Measurements from ENCODE around the gene RPL19.

The RPL19 gene

DNA sequence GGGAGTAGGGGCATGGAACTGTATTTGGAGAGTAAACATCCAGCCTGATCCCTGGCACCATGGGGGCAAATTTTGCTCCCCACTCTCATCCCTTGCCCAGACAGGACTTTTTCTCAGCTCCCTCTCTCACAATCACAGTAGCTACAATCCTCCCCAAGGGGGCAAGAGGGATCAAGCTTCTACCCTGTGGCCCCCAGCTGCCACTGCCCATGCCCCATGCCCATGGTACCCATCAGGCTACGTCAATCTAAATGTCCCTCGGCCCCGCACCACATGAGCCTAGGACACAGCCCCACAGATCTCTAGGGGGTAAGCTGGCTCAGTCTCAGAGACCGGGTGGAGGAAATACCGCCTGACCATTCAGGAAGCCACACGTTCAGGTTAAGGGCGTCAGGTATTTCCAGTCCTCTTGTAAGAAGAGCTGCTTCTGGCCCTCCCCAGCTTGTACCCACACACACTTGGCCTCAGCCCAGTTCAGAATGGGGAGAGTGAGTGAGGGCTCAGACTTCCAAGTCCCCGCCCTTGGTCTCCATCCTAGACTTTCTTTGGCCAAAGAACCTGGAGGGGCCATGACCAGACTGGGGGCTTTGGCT, 4.4 kb upstream of the RPL19 start:
- TF ChIP-seq, protein P1, sequence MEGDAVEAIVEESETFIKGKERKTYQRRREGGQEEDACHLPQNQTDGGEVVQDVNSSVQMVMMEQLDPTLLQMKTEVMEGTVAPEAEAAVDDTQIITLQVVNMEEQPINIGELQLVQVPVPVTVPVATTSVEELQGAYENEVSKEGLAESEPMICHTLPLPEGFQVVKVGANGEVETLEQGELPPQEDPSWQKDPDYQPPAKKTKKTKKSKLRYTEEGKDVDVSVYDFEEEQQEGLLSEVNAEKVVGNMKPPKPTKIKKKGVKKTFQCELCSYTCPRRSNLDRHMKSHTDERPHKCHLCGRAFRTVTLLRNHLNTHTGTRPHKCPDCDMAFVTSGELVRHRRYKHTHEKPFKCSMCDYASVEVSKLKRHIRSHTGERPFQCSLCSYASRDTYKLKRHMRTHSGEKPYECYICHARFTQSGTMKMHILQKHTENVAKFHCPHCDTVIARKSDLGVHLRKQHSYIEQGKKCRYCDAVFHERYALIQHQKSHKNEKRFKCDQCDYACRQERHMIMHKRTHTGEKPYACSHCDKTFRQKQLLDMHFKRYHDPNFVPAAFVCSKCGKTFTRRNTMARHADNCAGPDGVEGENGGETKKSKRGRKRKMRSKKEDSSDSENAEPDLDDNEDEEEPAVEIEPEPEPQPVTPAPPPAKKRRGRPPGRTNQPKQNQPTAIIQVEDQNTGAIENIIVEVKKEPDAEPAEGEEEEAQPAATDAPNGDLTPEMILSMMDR (IDR thresholded peaks at IDR 0.05) = no peak

DNA sequence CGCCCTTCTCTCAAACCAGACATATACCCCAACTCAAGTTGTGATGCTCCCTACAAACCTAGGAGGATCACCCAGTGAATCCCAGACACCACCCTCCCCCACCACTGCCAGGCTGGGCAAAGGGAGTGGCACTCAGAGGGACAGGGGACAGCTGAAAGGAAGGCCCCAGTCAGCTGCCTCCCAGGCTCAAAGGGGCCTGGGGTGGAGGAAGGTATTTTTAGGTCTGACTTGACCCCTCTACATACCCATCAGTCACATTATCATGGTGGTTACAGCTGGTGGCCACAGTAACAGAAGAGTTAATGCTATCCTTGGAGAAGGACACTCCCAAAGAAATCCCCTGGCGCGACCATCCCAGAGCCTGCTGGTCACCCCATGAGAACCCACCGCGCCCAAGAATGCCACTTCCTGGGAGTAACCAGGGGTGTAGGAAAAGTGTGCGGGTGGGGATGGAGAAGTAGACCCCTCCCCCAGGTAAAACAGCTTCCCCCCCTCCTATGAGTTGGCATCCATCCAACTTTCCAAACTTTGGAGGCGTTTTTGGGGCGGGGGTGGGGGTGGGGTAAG, 3.8 kb upstream of the RPL19 start:
- TF ChIP-seq, protein P1 (IDR thresholded peaks at IDR 0.05) = no peak

DNA sequence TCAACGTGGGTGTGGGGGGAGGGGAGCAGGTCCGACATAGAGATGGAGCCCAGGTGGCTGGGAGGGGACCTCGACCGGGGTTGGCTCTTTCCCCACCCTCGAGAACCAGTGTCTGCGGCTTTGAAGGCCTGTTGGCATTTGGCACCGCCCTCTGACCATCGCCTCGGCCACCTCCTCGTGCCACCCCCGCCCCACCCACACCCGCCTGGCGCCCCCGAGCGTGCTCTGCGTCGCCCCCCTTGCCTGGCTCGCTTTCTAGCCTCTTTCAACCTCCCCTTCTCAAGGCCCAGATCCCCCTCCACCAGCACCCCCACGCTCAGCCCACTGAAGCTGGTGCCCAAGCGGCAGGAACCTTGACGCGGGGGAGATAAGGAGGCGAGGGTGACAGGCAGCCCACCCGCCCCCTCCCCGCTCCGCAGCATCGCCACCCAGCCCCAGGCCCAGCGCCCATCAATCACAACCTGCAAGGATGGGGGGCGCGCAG, 3.2 kb upstream of the RPL19 start:
- TF ChIP-seq, protein P1 (IDR thresholded peaks at IDR 0.05) = no peak

DNA sequence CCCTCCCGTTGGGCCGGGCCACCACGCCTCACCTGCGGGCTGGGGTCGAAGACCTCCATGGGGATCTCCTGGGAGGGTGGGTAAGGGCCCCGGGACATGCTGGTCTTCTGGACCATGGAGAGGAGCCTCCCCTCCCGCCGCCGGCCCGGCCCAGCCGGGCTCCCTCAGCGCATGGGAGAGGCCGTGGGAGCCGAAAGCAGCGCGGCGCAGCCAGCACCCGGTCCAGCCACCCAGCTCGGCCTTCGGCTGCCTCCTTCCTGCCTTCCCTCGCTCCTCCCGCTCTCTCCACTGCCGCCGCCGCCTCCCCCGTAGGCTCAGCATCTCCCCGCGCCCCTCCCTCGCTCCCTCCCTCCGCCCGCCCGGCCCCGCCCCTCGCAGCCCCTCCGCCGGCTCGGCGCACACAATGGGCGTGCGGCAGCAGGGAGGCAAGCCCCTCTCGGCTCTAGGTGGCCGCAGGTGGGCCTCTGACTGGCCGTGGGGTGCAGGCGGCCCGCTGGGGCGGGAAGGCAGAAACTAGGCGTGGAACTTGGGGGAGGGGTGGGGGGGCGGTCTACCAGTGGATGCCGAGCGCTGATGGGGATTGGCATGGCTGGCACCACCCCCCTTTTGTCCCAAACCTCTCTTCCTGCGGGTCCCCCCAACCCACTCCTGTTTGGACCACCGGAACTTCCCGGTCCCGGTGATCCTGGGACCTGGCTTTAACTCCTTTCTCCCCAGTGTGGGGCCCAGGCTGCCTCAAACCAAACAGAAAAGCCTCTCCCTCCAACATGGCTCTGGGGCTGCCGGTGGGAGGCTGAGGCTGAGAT, 2.5 kb upstream of the RPL19 start, which contains the start of gene CACNB1:
Gene CACNB1, minus strand, starts transcription at position 290 of the 806 bp plus-strand sequence. Its CDS starts 174 bp downstream, at position 116.
- TF ChIP-seq, protein P1 (IDR thresholded peaks at IDR 0.05) = no peak

DNA sequence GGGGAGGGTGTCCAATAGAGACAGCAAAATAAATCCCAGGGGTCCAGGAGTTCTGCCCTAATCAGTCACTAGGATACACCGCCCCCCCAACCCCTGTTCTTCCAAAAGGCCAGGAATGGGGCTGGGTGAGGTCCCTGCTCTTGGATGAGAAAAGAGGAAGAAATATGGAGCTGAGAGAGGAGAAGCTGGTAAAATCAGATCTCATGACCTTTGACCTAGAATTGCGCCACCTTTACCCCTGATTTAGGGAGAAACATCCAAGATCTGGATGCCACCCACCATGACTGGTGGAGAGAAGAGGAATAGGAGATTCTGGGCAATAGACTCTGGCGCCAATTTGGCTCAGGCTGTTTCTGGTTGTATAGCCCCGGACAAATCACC, 1.9 kb upstream of the RPL19 start:
- TF ChIP-seq, protein P1 (IDR thresholded peaks at IDR 0.05) = no peak

DNA sequence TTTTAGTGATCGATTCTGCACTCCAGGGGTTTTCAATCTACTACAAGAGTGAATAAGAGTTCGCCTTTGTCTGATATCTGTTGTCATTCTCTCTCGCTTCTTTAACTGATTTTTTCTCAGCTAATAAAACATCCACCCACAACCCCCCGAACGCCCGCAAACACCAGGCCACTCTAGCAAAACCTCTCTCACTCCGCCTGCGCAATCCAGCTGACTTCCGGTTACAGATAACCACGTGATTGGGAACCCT, 338 bp upstream of the RPL19 start:
- TF ChIP-seq, protein P1 (IDR thresholded peaks at IDR 0.05) = no peak

DNA sequence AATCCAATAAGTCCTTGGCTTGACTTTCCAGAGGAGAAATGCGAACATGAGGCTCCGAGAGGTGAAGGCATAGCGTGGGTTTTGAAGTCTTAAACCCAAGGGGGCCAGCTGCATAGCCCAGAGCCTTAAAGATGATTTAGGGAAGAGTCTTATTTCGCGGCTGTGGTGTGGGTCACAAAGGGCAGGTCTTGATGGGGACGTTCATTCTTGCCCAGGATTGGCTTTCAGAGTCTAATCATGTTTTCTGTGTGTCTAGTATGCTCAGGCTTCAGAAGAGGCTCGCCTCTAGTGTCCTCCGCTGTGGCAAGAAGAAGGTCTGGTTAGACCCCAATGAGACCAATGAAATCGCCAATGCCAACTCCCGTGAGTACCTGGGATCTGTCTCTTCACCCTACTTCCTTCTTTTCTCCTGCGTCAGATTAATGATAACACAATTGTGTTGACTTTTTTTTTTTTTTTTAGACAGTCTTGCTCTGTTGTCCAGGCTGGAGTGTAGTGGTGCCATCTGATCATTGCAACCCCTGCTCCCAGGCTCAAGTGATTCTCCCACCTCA, 951 bp downstream of the RPL19 start:
- TF ChIP-seq, protein P1 (IDR thresholded peaks at IDR 0.05) = no peak

Measured in LNCAP (cell line).